Measurements from ENCODE around the gene CBFA2T3.

CBFA2T3 gene

GRCh38 chr16:88965826-88966480 is 11.1 kb downstream of the CBFA2T3 start:
- H3K27ac ChIP-seq (ENCODE audit: extremely low read depth, low read depth, low read length) = no peak overlapping the region
- no peaks in the 10 kb centered on the region for H3K36me3 ChIP-seq (ENCODE audit: control insufficient read depth in 2 of 2, insufficient read depth in 1 of 2, low read length in 2 of 2)
- no peaks in the 10 kb centered on the region for H3K9me3 ChIP-seq (ENCODE audit: control insufficient read depth, insufficient read depth, low read depth, low read length)
- no peaks in the 10 kb centered on the region for H3K4me1 ChIP-seq (ENCODE audit: control insufficient read depth, insufficient read depth, low read length)
- CTCF ChIA-PET = interaction anchor here (0.6 kb wide), 1 partner anchor 593 kb away, joined by 3 read pairs; no protein-coding TSS in a partner anchor
- POLR2A ChIA-PET = no interaction called here
- no peak overlapping the region for H3K4me3 ChIP-seq (ENCODE audit: low read depth, low read length)
- TF ChIP-seq ZNF311 (tag by site-specific recombination; IDR thresholded peaks at IDR 0.05; ENCODE audit: borderline replicate concordance) (no peak), ZBTB6 (tag by site-specific recombination; IDR thresholded peaks at IDR 0.05) (no peak), FEZF1 (tag by site-specific recombination; IDR thresholded peaks at IDR 0.05) (no peak), ZNF830 (tag by site-specific recombination; IDR thresholded peaks at IDR 0.05; ENCODE audit: low read depth) (no peak), HIC1 (tag by site-specific recombination; IDR thresholded peaks at IDR 0.05) (no peak), ZNF324 (tag by site-specific recombination; IDR thresholded peaks at IDR 0.05) (no peak), ZNF626 (tag by site-specific recombination; IDR thresholded peaks at IDR 0.05) (no peak), ZNF658 (tag by site-specific recombination; IDR thresholded peaks at IDR 0.05) (no peak), SCRT1 (tag by site-specific recombination; IDR thresholded peaks at IDR 0.05; ENCODE audit: borderline replicate concordance) (no peak), ZNF596 (tag by site-specific recombination; IDR thresholded peaks at IDR 0.05) (no peak), ZBTB8A (tag by site-specific recombination; IDR thresholded peaks at IDR 0.05) (no peak)

- Histone ChIP-seq H3K9me3 (ENCODE audit: control insufficient read depth, insufficient read depth, low read depth, low read length) (no peaks in the 10 kb centered on the region), H3K27ac (ENCODE audit: extremely low read depth, low read depth, low read length) (no peak overlapping the region), H3K4me1 (ENCODE audit: control insufficient read depth, insufficient read depth, low read length) (no peaks in the 10 kb centered on the region), H3K36me3 (ENCODE audit: control insufficient read depth in 2 of 2, insufficient read depth in 1 of 2, low read length in 2 of 2) (no peaks in the 10 kb centered on the region), H3K4me3 (ENCODE audit: low read depth, low read length) (no peak overlapping the region)
- ChIA-PET CTCF (interaction anchor here (0.6 kb wide), 1 partner anchor 594 kb away, joined by 3 read pairs; no protein-coding TSS in a partner anchor), POLR2A (no interaction called here)
- TF ChIP-seq ZNF488 (tag by site-specific recombination; IDR thresholded peaks at IDR 0.05) (no peak), ZBTB21 (tag by site-specific recombination; IDR thresholded peaks at IDR 0.05) (no peak), ZNF692 (tag by site-specific recombination; IDR thresholded peaks at IDR 0.05) (no peak), ZNF10 (tag by site-specific recombination; IDR thresholded peaks at IDR 0.05) (no peak), ZNF391 (tag by site-specific recombination; IDR thresholded peaks at IDR 0.05; ENCODE audit: borderline replicate concordance, low read depth) (no peak), ZNF473 (tag by site-specific recombination; IDR thresholded peaks at IDR 0.05) (no peak), MZF1 (tag by site-specific recombination; IDR thresholded peaks at IDR 0.05; ENCODE audit: borderline replicate concordance) (no peak), SP2 (tag by site-specific recombination; IDR thresholded peaks at IDR 0.05) (no peak), ZSCAN18 (tag by site-specific recombination; IDR thresholded peaks at IDR 0.05) (no peak), SP7 (tag by site-specific recombination; IDR thresholded peaks at IDR 0.05) (no peak), ZNF324 (tag by site-specific recombination; IDR thresholded peaks at IDR 0.05) (no peak), ZBTB1 (tag by site-specific recombination; IDR thresholded peaks at IDR 0.05) (no peak), ZNF777 (tag by site-specific recombination; IDR thresholded peaks at IDR 0.05; ENCODE audit: borderline replicate concordance) (no peak), ZSCAN16 (tag by site-specific recombination; IDR thresholded peaks at IDR 0.05) (no peak), ZNF48 (tag by site-specific recombination; IDR thresholded peaks at IDR 0.05) (no peak), ZFHX2 (tag by site-specific recombination; conservative IDR thresholded peaks at IDR 0.05) (no peak), CTCF (tag by site-specific recombination; IDR thresholded peaks at IDR 0.05) (no peak)
These were observed 11.6 kb downstream of the CBFA2T3 start for GRCh38 chr16:88965411-88965810.

Measured in HEK293 (cell line).